GM10248 (cell line): ENCODE measurements around the gene EML5.

ENCODE experiments used
- CTCF ChIA-PET: fragments of 300-600 bp; sonication (Branson Sonifier 250); formaldehyde crosslinking; extraction: SDS; loops from one replicate; lab custom pipeline; 2021; ENCODE audit warnings: antibody characterized with exemption; lab: Yijun Ruan, JAX
- POLR2A ChIA-PET: fragments of 350-650 bp; sonication (Branson Sonifier 250); formaldehyde crosslinking; extraction: SDS; loops from one replicate; lab custom pipeline; 2020; ENCODE audit warnings: antibody characterized with exemption; lab: Yijun Ruan, JAX
- DNase-seq: peaks from one replicate; pipeline ENCODE4 v3.0.0; 2012; ENCODE audit errors: extremely low spot score
- TF ChIP-seq, protein P1 (sequence below): IDR thresholded peaks from 2 replicates; pipeline ENCODE4 v1.5.1; 2012; ENCODE audit warnings: mild to moderate bottlenecking, low read depth; ENCODE audit errors: extremely low read depth, missing control alignments, control extremely low read depth

Gene EML5

DNA sequence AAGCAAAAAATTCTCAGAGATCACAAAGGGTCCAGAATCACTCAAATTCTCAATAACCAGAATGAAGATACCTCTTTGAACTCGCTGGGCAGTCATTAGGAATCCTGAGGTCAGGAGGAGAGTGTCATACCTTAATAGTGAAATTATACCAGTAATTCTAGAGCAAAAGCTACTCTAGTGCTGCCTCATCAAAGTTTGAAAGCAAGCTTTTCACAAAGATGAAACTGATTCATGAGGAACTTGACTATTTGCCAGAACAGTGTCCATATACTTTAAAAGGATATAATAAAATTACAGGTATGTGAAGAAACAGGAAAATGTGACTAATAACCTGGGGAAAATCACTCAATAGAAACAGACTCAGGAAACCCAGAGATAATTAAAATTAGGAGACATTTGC is 44.5 kb downstream of the EML5 start:
- ChIA-PET CTCF (interaction anchor here (1.4 kb wide), 2 partner anchors 22 to 67 kb away, joined by 3 to 4 read pairs; no protein-coding TSS in a partner anchor), POLR2A (no interaction called here)
- no peak for DNase-seq
- TF ChIP-seq, protein P1, sequence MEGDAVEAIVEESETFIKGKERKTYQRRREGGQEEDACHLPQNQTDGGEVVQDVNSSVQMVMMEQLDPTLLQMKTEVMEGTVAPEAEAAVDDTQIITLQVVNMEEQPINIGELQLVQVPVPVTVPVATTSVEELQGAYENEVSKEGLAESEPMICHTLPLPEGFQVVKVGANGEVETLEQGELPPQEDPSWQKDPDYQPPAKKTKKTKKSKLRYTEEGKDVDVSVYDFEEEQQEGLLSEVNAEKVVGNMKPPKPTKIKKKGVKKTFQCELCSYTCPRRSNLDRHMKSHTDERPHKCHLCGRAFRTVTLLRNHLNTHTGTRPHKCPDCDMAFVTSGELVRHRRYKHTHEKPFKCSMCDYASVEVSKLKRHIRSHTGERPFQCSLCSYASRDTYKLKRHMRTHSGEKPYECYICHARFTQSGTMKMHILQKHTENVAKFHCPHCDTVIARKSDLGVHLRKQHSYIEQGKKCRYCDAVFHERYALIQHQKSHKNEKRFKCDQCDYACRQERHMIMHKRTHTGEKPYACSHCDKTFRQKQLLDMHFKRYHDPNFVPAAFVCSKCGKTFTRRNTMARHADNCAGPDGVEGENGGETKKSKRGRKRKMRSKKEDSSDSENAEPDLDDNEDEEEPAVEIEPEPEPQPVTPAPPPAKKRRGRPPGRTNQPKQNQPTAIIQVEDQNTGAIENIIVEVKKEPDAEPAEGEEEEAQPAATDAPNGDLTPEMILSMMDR: no peak

DNA sequence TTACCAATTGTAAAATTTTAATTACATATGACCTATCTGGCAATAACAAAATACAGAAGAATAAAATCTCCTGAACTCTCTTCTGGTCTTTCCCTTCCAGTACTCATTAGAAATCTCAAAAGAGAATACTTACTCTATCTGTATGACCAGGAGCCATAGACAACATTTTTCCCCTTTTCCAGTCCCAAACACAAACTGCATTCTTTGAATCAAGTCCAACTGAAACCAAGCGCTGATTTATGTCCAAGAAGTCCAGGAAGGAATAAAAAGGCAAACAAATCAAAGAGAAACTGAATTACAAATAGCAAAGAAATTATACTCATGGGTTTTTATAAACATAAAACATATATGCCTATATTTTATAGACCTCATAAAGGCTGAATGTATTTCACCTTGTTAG is 46.7 kb downstream of the EML5 start:
- ChIA-PET POLR2A (no interaction called here), CTCF (no interaction called here)
- TF ChIP-seq, protein P1: no peak
- DNase-seq: no peak

DNA sequence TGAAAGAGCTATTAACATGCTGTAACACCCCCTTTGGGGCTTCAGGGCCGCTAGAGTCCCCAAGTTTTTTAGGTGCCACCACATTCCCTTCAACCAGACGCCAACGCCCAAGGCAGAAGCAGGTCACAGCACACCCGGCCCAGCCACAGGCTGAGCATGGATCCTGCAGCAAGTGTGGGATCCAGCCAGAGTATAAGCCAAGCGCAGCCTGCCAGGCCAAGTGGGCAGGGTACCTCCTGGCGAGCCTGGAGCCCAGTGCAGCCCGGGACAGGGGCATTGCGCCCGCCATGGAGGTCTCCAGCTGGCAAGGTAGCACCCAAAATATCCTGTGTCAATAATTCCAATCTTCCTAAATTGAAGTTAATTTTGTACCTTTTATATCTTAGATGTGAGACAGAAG is 55.5 kb downstream of the EML5 start:
- TF ChIP-seq, protein P1: no peak
- CTCF ChIA-PET: interaction anchor here (0.9 to 1.7 kb wide), 2 partner anchors 13 to 70 kb away, joined by 3 to 4 read pairs; no protein-coding TSS in a partner anchor
- POLR2A ChIA-PET: no interaction called here

DNA sequence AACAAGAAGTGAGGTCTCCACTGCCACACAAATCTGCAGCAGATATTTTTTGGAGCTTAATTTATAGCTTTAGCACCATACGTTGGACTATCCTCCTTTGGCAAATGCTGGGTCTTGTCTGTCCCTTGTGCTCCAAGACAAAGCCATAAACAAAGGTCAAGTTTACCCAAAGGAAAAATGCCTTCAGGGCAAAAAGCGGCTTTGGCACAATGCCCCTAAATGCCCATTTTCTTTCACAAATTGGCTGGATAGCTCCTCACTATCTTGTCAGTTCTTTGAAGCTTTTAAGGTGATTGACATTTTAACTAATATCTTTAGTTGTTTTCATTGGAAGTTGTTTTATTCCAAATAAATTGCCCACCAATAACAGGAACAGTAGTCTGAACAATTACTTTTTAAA is 59.6 kb downstream of the EML5 start:
- DNase-seq: no peak
- ChIA-PET POLR2A (no interaction called here), CTCF (interaction anchor here (0.7 kb wide), 1 partner anchor 15 kb away, joined by 3 read pairs; no protein-coding TSS in a partner anchor)
- TF ChIP-seq, protein P1: no peak

More for the DNA sequence above, 55.5 kb downstream of the EML5 start:
- DNase-seq: no peak

DNA sequence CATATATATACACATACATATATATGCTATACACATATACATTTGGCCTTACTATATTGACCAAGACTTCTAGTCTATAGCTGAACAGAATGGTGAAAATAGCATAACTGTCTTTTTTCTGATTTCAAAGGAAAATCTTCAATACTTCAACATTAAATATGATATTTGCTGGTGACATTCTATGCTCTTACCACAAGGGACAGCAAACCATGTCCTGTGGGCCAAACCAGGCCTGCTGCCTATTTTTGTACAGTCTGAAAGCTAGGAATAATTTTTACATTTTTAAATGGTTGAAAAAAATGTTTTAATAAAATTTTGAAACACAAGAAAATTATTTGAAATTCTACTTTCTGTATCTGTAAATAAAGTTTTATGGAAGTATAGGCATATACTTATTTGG is 63.6 kb downstream of the EML5 start:
- ChIA-PET POLR2A (no interaction called here), CTCF (interaction anchor here (1.6 kb wide), 2 partner anchors 12 to 231 kb away, joined by 3 to 7 read pairs; no protein-coding TSS in a partner anchor)
- no peak for DNase-seq
- TF ChIP-seq, protein P1: no peak

DNA sequence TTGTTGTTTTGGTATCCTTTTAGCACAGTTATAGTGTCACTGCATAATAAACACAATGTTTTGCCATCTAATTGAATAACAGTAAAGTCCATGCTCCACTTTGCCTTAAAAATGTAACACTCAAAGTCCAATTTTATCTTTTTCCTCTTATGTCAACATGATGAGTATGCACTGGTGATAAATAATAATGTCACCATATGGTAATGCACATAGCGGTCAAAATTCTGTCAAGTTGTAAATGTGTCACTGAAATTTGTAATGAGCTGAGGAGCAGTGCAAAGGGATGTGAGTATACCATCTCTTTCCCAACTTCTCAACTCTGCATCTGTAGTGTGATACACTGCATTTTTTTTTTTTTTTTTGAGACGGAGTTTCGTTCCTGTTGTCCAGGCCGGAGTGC is 65.7 kb downstream of the EML5 start:
- no peak for DNase-seq
- POLR2A ChIA-PET: no interaction called here
- CTCF ChIA-PET: interaction anchor here (0.9 to 1.5 kb wide), 3 partner anchors 13 to 20 kb away, joined by 3 to 4 read pairs (median 4); no protein-coding TSS in a partner anchor
- TF ChIP-seq, protein P1: no peak

DNA sequence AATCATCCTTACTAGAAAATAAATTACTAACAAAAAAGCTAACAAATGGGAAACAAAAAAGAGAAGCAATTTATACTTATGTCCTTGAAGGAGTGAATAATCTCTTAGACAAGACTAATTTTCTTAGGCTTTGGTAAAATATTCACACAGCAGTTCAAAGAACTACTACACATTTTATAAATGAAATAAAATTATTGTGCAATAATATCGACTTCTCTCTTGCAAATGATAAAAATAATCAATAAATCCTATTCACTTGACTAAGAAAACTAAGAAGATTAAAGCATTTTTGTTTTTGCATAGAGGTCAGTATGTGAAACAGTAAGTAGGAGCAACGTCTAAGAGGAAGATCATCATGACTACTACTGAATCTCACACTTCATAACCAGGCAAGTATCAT is 82.0 kb downstream of the EML5 start:
- CTCF ChIA-PET: interaction anchor here (0.7 to 1.3 kb wide), 4 partner anchors 9 to 43 kb away, joined by 3 read pairs; no protein-coding TSS in a partner anchor
- TF ChIP-seq, protein P1: no peak
- DNase-seq: no peak
- POLR2A ChIA-PET: no interaction called here
